Panc1 (cell line): ENCODE data around the gene DST.

Source experiments
- CTCF ChIP-seq: fragments of 450-650 bp; IDR thresholded peaks from 2 replicates; pipeline ENCODE4 v1.5.1; 2017; ENCODE audit warnings: mild to moderate bottlenecking
- POLR2AphosphoS5 ChIP-seq: IDR thresholded peaks from 2 replicates; pipeline ENCODE4 v1.6.1; 2012; ENCODE audit warnings: mild to moderate bottlenecking, low read depth, low read length, moderate library complexity
- REST ChIP-seq, 2 experiments: IDR thresholded peaks; 2 replicates each; pipeline ENCODE4 v1.6.1; 2011 to 2012; ENCODE audit warnings: low read depth in 2 of 2, control low read depth in 1 of 2, low read length in 1 of 2, mild to moderate bottlenecking in 1 of 2, moderate library complexity in 1 of 2; ENCODE audit not compliant: insufficient read depth in 1 of 2

GRCh38 chr6:56486681-56487080 is 156.0 kb downstream of the DST start:
- TF ChIP-seq CTCF, result no peak
- no peak for TF ChIP-seq REST (IDR thresholded peaks at IDR 0.05; ENCODE audit: insufficient read depth in 1 of 2, low read depth in 2 of 2, low read length in 1 of 2)
- TF ChIP-seq POLR2AphosphoS5, result no peak
